HUES6 (cell line): Measurements from ENCODE around the gene SLC13A2.

ENCODE experiments used
- H3K27ac ChIP-seq: 2 replicates; pipeline ENCODE4 v1.7.0; 2013; ENCODE audit warnings: low read depth, mild to moderate bottlenecking, low read length, inconsistent platforms
- H3K27me3 ChIP-seq: 2 replicates; pipeline ENCODE4 v1.6.1; 2013; ENCODE audit warnings: low read length; ENCODE audit not compliant: control insufficient read depth, insufficient read depth
- H3K36me3 ChIP-seq: 2 replicates; pipeline ENCODE4 v1.6.1; 2013; ENCODE audit warnings: low read length; ENCODE audit not compliant: control insufficient read depth, insufficient read depth
- H3K4me1 ChIP-seq: 2 replicates; pipeline ENCODE4 v1.6.1; 2013; ENCODE audit warnings: low read length; ENCODE audit not compliant: control insufficient read depth, insufficient read depth
- H3K4me3 ChIP-seq: 2 replicates; pipeline ENCODE4 v1.5.1; 2013; ENCODE audit warnings: low read depth, low read length
- H3K9ac ChIP-seq: one replicate; pipeline ENCODE4 v1.6.1; 2013; ENCODE audit warnings: mild to moderate bottlenecking, low read length
- H3K9me3 ChIP-seq: 2 replicates; pipeline ENCODE4 v1.6.1; 2013; ENCODE audit warnings: low read depth, low read length; ENCODE audit not compliant: control insufficient read depth, insufficient read depth

Gene SLC13A2

GRCh38 chr17:28482551-28483199, 9.2 kb downstream of the SLC13A2 start:
- no peak overlapping the region for H3K9ac ChIP-seq
- H3K36me3 ChIP-seq: no peaks in the 10 kb centered on the region
- H3K27me3 ChIP-seq: no peaks in the 10 kb centered on the region

GRCh38 chr17:28484296-28484695, 10.9 kb downstream of the SLC13A2 start:
- Histone ChIP-seq H3K4me1 (peaks cover 14% of the 10 kb centered on the region), H3K9ac (no peak overlapping the region), H3K36me3 (no peaks in the 10 kb centered on the region), H3K9me3 (no peaks in the 10 kb centered on the region), H3K4me3 (no peak overlapping the region), H3K27me3 (no peaks in the 10 kb centered on the region), H3K27ac (no peak overlapping the region)

More at GRCh38 chr17:28482551-28483199, 9.2 kb downstream of the SLC13A2 start:
- Histone ChIP-seq H3K4me3 (no peak overlapping the region), H3K9me3 (no peaks in the 10 kb centered on the region), H3K4me1 (peaks cover 14% of the 10 kb centered on the region), H3K27ac (no peak overlapping the region)

GRCh38 chr17:28485049-28485448, 11.6 kb downstream of the SLC13A2 start:
- Histone ChIP-seq H3K27ac (no peak overlapping the region), H3K9me3 (no peaks in the 10 kb centered on the region), H3K27me3 (no peaks in the 10 kb centered on the region), H3K4me3 (no peak overlapping the region), H3K36me3 (no peaks in the 10 kb centered on the region), H3K9ac (no peak overlapping the region), H3K4me1 (peaks cover 14% of the 10 kb centered on the region)

GRCh38 chr17:28487881-28488532, 14.6 kb downstream of the SLC13A2 start:
- Histone ChIP-seq H3K4me3 (no peak overlapping the region), H3K4me1 (0 out of 2 replicates have a peak, but pooled peaks cover 6% of the 10 kb centered on the region), H3K27me3 (no peaks in the 10 kb centered on the region; the same call in 1 of the 2 replicates), H3K9me3 (no peaks in the 10 kb centered on the region; the same call in 1 of the 2 replicates), H3K9ac (no peak overlapping the region), H3K27ac (no peak overlapping the region), H3K36me3 (no peaks in the 10 kb centered on the region)

- Histone ChIP-seq H3K36me3 (no peaks in the 10 kb centered on the region), H3K4me1 (0 out of 2 replicates have a peak, but pooled peaks cover 6% of the 10 kb centered on the region), H3K27ac (no peak overlapping the region), H3K27me3 (no peaks in the 10 kb centered on the region; the same call in 1 of the 2 replicates), H3K9me3 (no peaks in the 10 kb centered on the region; the same call in 1 of the 2 replicates), H3K4me3 (no peak overlapping the region), H3K9ac (no peak overlapping the region)
Observed at GRCh38 chr17:28488533-28489276, 15.3 kb downstream of the SLC13A2 start.

- H3K4me3 ChIP-seq: no peak overlapping the region
- H3K9me3 ChIP-seq: no peaks in the 10 kb centered on the region; the same call in 1 of the 2 replicates
- H3K4me1 ChIP-seq: no peaks in the 10 kb centered on the region
- no peak overlapping the region for H3K27ac ChIP-seq
- H3K9ac ChIP-seq: peak overlapping the region; percentile 12
- no peaks in the 10 kb centered on the region for H3K36me3 ChIP-seq
- no peaks in the 10 kb centered on the region; the same call in 1 of the 2 replicates for H3K27me3 ChIP-seq
Observed at GRCh38 chr17:28491286-28491685, 17.8 kb downstream of the SLC13A2 start.

GRCh38 chr17:28491860-28492259, 18.4 kb downstream of the SLC13A2 start:
- Histone ChIP-seq H3K36me3 (no peaks in the 10 kb centered on the region), H3K27ac (no peak overlapping the region), H3K4me1 (no peaks in the 10 kb centered on the region), H3K27me3 (no peaks in the 10 kb centered on the region; the same call in 1 of the 2 replicates), H3K9ac (no peak overlapping the region), H3K4me3 (no peak overlapping the region), H3K9me3 (no peaks in the 10 kb centered on the region; the same call in 1 of the 2 replicates)

GRCh38 chr17:28492352-28493310, 19.2 kb downstream of the SLC13A2 start:
- H3K36me3 ChIP-seq: no peaks in the 10 kb centered on the region
- no peaks in the 10 kb centered on the region for H3K4me1 ChIP-seq
- H3K4me3 ChIP-seq: no peak overlapping the region
- H3K27me3 ChIP-seq: no peaks in the 10 kb centered on the region; the same call in 1 of the 2 replicates
- no peak overlapping the region for H3K27ac ChIP-seq
- H3K9me3 ChIP-seq: no peaks in the 10 kb centered on the region; the same call in 1 of the 2 replicates
- no peak overlapping the region for H3K9ac ChIP-seq

- Histone ChIP-seq H3K9me3 (no peaks in the 10 kb centered on the region; the same call in 1 of the 2 replicates), H3K4me3 (no peak overlapping the region), H3K27ac (no peak overlapping the region), H3K4me1 (peaks cover 2% of the 10 kb centered on the region; the same call in 1 of the 2 replicates), H3K36me3 (no peaks in the 10 kb centered on the region), H3K27me3 (no peaks in the 10 kb centered on the region; the same call in 1 of the 2 replicates), H3K9ac (no peak overlapping the region)
Observed at GRCh38 chr17:28493460-28493859, 20.0 kb downstream of the SLC13A2 start.
